GM21737 (cell line): ENCODE results near the gene NANS.

Source experiments
- ATAC-seq: cut with Tn5 transposase; IDR thresholded peaks from one replicate; pipeline ENCODE4 v1.9.1; 2021; ENCODE audit warnings: mild to moderate bottlenecking, moderate library complexity; ENCODE audit not compliant: unreplicated experiment

The NANS gene

GRCh38 chr9:98130576-98131228 is 74.2 kb downstream of the NANS start:
- ATAC-seq, result no peak

DNA sequence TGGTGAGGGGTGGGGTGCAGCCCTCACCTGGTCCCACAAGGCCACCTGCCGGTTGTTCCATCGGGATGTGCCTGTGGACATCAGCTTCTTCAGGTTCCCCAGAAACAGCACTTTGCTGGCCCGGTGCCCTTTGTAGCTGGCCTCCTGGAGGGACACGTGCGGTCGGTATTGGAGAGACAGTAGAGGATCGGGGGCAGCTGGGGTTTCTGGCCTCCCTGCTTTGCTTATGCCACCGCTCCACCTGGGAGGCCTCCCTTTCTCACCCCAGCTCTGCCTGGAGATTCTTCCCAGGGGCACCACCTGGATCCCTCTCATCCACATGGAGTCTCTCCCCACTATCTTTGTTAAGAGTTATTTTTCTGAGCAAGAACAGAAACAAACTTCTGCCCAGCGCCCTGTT is 75.6 kb downstream of the NANS start:
- ATAC-seq, result no peak
